CD14-positive monocyte (primary cell): ENCODE data around the gene LTBP2. TPM values are rescaled to one million over a fixed set of nuclear protein-coding genes. Genes with fewer than 3 reads are reported as not detected.

ENCODE experiments used
- DNase-seq, 3 donors: peaks; one replicate each; pipeline ENCODE4 v3.0.0-alpha.2; 2011 to 2022
- H2AFZ ChIP-seq: 2 replicates; pipeline ENCODE4 v1.6.0; 2012; ENCODE audit warnings: mild to moderate bottlenecking, low read depth, low read length, inconsistent platforms; ENCODE audit not compliant: insufficient read depth, poor library complexity, severe bottlenecking
- H3K27ac ChIP-seq, 2 donors: 1 replicate in 1 of 2; 2 replicates in 1 of 2; pipeline ENCODE4 v1.5.1; 2012 to 2013; ENCODE audit warnings: low read length in 2 of 2, control low read depth in 1 of 2, inconsistent platforms in 1 of 2, low read depth in 1 of 2, mild to moderate bottlenecking in 1 of 2
- H3K27me3 ChIP-seq, 2 donors: one replicate each; pipeline versions ENCODE4 v1.6.0 to v1.6.1; 2011 to 2013; ENCODE audit warnings: low read length in 2 of 2; ENCODE audit not compliant: control insufficient read depth in 2 of 2, insufficient read depth in 2 of 2
- H3K36me3 ChIP-seq, 2 donors: replicated peaks in 1 of 2; 1 replicate in 1 of 2; 2 replicates in 1 of 2; pipeline versions ENCODE4 v1.5.1 to v1.6.1; 2012 to 2013; ENCODE audit warnings: low read length in 2 of 2, control low read depth in 1 of 2, inconsistent platforms in 1 of 2, mild to moderate bottlenecking in 1 of 2; ENCODE audit not compliant: insufficient read depth in 2 of 2, control insufficient read depth in 1 of 2
- H3K4me1 ChIP-seq, 2 donors: 1 replicate in 1 of 2; 2 replicates in 1 of 2; pipeline versions ENCODE4 v1.5.1 to v1.6.1; 2012 to 2013; ENCODE audit warnings: low read length in 2 of 2, control low read depth in 1 of 2, inconsistent platforms in 1 of 2, mild to moderate bottlenecking in 1 of 2, moderate library complexity in 1 of 2; ENCODE audit not compliant: insufficient read depth in 2 of 2, control insufficient read depth in 1 of 2
- H3K4me2 ChIP-seq: replicated peaks from 2 replicates; pipeline ENCODE3; 2012; ENCODE audit warnings: low read length, moderate library complexity, mild to moderate bottlenecking; ENCODE audit not compliant: poor library complexity, severe bottlenecking; ENCODE audit errors: extremely low read depth
- H3K4me3 ChIP-seq, 3 experiments: fragments of 200-600 bp in 1 of 3; sonication (generic) in 1 of 3; replicated peaks in 1 of 3; 1 replicate in 2 of 3; 2 replicates in 1 of 3; pipeline ENCODE4 v1.5.1; 2011 to 2013; ENCODE audit warnings: low read length in 3 of 3, mild to moderate bottlenecking in 3 of 3, control low read depth in 2 of 3, low read depth in 2 of 3, inconsistent platforms in 1 of 3, moderate library complexity in 1 of 3
- H3K79me2 ChIP-seq: 2 replicates; pipeline ENCODE4 v1.6.0; 2012; ENCODE audit warnings: mild to moderate bottlenecking, control low read depth, inconsistent platforms, low read length, moderate library complexity; ENCODE audit not compliant: insufficient read depth
- H3K9ac ChIP-seq: 2 replicates; pipeline ENCODE4 v1.6.0; 2017; ENCODE audit warnings: low read length, mild to moderate bottlenecking; ENCODE audit not compliant: insufficient read depth, poor library complexity, severe bottlenecking
- H3K9me3 ChIP-seq, 2 donors: replicated peaks in 1 of 2; 1 replicate in 1 of 2; 2 replicates in 1 of 2; pipeline versions ENCODE4 v1.5.1 to v1.6.1; 2012 to 2013; ENCODE audit warnings: low read length in 2 of 2, control low read depth in 1 of 2; ENCODE audit not compliant: control insufficient read depth in 1 of 2, insufficient read depth in 1 of 2
- H4K20me1 ChIP-seq: 2 replicates; pipeline ENCODE4 v1.6.0; 2012; ENCODE audit warnings: mild to moderate bottlenecking, low read length, control low read depth, moderate library complexity; ENCODE audit not compliant: insufficient read depth
- H3K27ac Mint-ChIP-seq, 7 donors: one replicate each; pipeline ENCODE4 v1.8.0; 2020; ENCODE audit warnings: mild to moderate bottlenecking in 7 of 7, mixed read lengths in 7 of 7, moderate library complexity in 6 of 7, inconsistent platforms in 2 of 7
- H3K27me3 Mint-ChIP-seq, 3 donors: one replicate each; pipeline ENCODE4 v1.8.0; 2021 to 2022; ENCODE audit warnings: low read depth in 3 of 3, mild to moderate bottlenecking in 3 of 3, mixed read lengths in 3 of 3, moderate library complexity in 3 of 3, inconsistent platforms in 1 of 3
- H3K36me3 Mint-ChIP-seq, 2 donors: one replicate each; pipeline ENCODE4 v1.8.0; 2020; ENCODE audit warnings: mixed read lengths in 2 of 2, inconsistent platforms in 1 of 2, mild to moderate bottlenecking in 1 of 2
- H3K4me1 Mint-ChIP-seq: one replicate; pipeline ENCODE4 v1.8.0; 2020; ENCODE audit warnings: mild to moderate bottlenecking, mixed read lengths
- H3K4me3 Mint-ChIP-seq, 2 donors: one replicate each; pipeline ENCODE4 v1.8.0; 2020; ENCODE audit warnings: mild to moderate bottlenecking in 2 of 2, mixed read lengths in 2 of 2, moderate library complexity in 1 of 2
- H3K9me3 Mint-ChIP-seq, 7 donors: one replicate each; pipeline ENCODE4 v1.8.0; 2020 to 2022; ENCODE audit warnings: mixed read lengths in 7 of 7, mild to moderate bottlenecking in 6 of 7, moderate library complexity in 6 of 7, inconsistent platforms in 2 of 7
- CTCF ChIP-seq: fragments of 200-600 bp; IDR thresholded peaks from one replicate; pipeline ENCODE4 v1.8.0; 2022; ENCODE audit warnings: antibody characterized with exemption, mild to moderate bottlenecking
- WGBS: methylation state at CpG from one replicate; pipeline ENCODE4 v1.1.5; 2013; ENCODE audit warnings: missing lambda C conversion rate; ENCODE audit not compliant: insufficient coverage; 5-methylcytosine and 5-hydroxymethylcytosine counted together
- intact Hi-C, 2 donors: fragments of 100-400 bp; cut with micrococcal nuclease; formaldehyde crosslinking; loops; one replicate each; pipeline versions ENCODE4 v1.15.0 to v1.15.1; 2023
- polyA plus RNA-seq, 3 donors: library from polyadenylated mRNA; depleted of rRNA in 1 of 3; unstranded in 2 of 3; stranded (reverse) in 1 of 3; fragments of 300-500 nt in 2 of 3; fragments of >200 nt in 1 of 3; fragmentation: Illumina TruSeq in 2 of 3; gene quantifications; 1 replicate in 2 of 3; 2 replicates in 1 of 3; pipeline ENCODE4 v1.2.3, GENCODE V29; 2012 to 2021

LTBP2 gene
- polyA plus RNA-seq, 3 donors: 0.04 to 0.24 (median 0.11) TPM

DNA sequence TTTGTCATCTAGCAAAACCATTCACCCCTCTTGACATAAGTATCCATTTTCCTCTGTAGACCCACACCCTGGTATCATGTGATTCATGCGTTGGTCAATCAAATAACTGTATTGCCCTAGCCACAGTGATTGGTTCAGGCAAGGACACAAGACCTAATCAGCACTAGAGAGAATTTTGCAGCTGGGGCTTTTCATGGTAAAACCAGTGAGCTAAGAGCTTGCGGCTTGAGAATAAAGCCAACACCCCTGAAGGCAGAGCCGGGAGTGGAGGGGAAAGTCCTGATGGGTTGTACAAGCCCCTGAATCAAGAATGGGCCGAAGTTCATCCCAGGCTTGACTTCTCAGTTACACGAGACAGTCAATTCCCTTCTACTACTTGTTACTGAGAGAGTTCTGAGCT is 33.2 kb upstream of the LTBP2 start:
- Mint-ChIP-seq H3K27ac (peak overlapping the region in 1 of 7 donors; percentile 64), H3K9me3 (no peaks in the 10 kb centered on the region), H3K4me3 (no peak overlapping the region), H3K4me1 (peaks cover 6% of the 10 kb centered on the region), H3K36me3 (no peaks in the 10 kb centered on the region), H3K27me3 (peaks cover 2 to 10% (median 6%) of the 10 kb centered on the region in 3 donors)
- Histone ChIP-seq H3K79me2 (no peaks in the 10 kb centered on the region), H3K36me3 (no peaks in the 10 kb centered on the region), H3K4me3 (no peak overlapping the region), H3K27ac (no peak overlapping the region), H3K9me3 (no peaks in the 10 kb centered on the region), H3K4me1 (no peaks in the 10 kb centered on the region), H3K4me2 (no peak overlapping the region), H2AFZ (no peak overlapping the region), H3K9ac (no peak overlapping the region), H4K20me1 (no peaks in the 10 kb centered on the region), H3K27me3 (no peaks in the 10 kb centered on the region)
- WGBS: 96% methylated on average over 5 of the region's 5 CpGs
- DNase-seq: no peak
- TF ChIP-seq CTCF: no peak
- intact Hi-C loops: no loop called here

DNA sequence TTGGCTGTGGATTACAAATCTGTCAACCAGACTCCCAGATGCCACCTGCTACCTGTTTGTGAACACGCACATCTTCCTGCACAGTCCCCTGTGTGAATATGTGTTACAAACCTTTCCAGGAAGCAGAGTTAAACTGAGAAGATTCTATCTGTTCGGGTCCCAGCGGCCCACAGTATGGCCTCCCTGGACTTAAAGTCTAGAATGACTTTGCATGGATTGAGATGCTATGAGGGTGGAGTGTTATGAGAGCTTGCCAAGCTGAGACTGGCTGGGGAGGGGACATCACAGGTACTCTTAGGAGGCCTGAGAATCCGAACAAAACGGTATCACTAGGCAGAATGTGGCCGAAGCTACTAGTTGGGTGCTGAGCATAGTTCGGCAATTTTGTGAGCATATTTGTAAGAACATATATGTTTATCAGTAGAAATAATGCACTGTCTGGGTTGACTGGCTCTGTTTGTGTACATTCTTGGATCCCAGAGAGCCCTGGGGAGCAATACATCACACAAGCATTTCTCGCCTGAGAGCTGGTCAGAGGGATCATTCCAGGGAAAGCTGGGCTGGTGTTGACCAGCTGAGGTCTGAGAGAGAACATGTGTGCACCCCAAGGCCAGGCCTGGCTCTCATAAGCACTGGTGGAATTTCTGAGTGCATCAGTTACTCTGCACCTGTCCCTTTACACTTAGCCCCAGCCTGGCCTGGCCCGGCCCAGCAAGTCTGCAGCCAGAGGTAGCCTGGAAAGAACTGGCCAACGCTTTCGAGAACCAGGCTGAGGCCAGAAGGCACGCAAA is 29.8 kb upstream of the LTBP2 start:
- no peaks in the 10 kb centered on the region for H3K9me3 Mint-ChIP-seq
- WGBS: 98% methylated on average over 11 of the region's 12 CpGs
- Histone ChIP-seq H3K27ac (no peak overlapping the region), H3K4me1 (no peaks in the 10 kb centered on the region), H2AFZ (no peak overlapping the region), H4K20me1 (no peaks in the 10 kb centered on the region), H3K4me2 (no peak overlapping the region), H3K9ac (no peak overlapping the region), H3K79me2 (no peaks in the 10 kb centered on the region), H3K36me3 (no peaks in the 10 kb centered on the region), H3K9me3 (no peaks in the 10 kb centered on the region), H3K27me3 (no peaks in the 10 kb centered on the region), H3K4me3 (no peak overlapping the region)
- peaks cover 2 to 5% (median 4%) of the 10 kb centered on the region in 3 donors for H3K27me3 Mint-ChIP-seq
- no peak for TF ChIP-seq CTCF
- DNase-seq: no peak
- no peak overlapping the region for H3K27ac Mint-ChIP-seq
- intact Hi-C loops: loop anchor here in 1 of 2 donors (5.0 kb wide), 1 partner anchor 34 kb away; no protein-coding TSS in a partner anchor
- peaks cover 6% of the 10 kb centered on the region for H3K4me1 Mint-ChIP-seq
- H3K36me3 Mint-ChIP-seq: no peaks in the 10 kb centered on the region
- H3K4me3 Mint-ChIP-seq: no peak overlapping the region
